ENCODE measurements around the gene UQCC2.

UQCC2 gene

DNA sequence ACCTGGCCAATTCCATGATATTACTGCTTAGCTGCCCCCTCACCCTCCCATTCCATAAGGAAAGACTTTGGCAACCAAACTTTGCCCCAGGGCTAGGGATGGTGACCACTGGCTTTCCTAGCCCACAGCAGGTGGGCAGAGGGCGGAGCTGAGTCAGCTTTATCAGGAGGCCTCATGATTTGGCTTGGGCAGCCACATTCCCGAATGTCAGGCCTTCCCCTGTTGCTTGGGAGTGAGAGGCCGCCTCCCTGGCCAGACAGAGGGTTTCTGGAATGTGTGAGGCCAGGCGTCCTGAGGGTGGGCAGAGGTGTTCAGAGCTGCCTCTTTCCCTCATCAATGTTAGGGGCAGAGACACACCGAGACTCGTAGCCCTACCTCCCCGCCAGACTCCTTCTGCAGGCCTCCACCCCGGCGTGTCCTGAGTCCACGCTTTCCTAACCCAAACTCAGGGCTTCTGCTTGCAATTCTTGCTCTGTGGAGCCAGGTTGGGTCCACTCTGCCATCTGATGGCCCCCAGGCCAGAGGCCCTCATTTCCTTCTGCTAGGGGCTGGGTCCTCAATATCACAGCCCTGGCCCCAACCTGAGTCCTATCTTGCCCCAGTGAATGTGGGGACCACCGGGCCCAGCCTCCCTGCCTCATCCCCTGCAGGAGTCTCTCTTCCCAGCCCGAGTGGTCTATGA is 19.3 kb downstream of the UQCC2 start:
- in situ Hi-C loops (cut with MboI; ENCODE audit: low sequenced_read_pairs): no loop called here

DNA sequence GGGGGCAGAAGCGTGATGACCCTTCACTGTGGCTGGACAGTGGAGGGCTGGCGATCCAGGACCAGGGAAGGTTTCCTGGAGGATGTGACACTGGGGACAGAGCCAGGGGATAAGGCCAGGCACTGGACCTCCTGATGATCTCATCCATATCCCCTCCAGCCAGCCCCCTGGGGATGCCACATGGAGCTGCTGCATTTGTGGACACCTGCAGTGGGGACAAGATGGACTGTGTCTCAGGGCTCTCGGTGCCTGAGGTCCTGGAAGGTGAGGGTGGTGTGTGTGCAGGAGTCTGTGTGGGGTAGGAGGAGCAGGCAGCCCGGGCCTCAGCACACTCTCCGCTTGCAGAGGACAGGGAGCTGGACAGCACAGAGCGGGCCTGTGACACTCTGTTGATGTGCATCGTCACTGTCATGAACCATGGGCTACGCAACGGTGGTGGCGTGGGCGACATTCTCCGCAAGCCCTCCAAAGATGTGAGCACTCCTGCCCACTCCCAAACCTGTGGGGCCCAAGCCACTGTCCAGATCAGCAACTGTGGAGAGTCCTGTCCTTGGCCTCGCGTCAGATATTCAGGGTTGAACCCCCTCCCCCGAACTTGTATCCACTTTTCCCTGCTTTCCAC is 19.9 kb downstream of the UQCC2 start:
- in situ Hi-C loops (cut with MboI; ENCODE audit: low sequenced_read_pairs): no loop called here

GRCh38 chr6:33690766-33691165 is 20.7 kb downstream of the UQCC2 start:
- in situ Hi-C loops (cut with MboI; ENCODE audit: low sequenced_read_pairs): no loop called here

- in situ Hi-C loops (cut with MboI; ENCODE audit: low sequenced_read_pairs): no loop called here
Observed at GRCh38 chr6:33689879-33690278, 21.6 kb downstream of the UQCC2 start.

GRCh38 chr6:33689148-33689494 is 22.4 kb downstream of the UQCC2 start:
- in situ Hi-C loops (cut with MboI; ENCODE audit: low sequenced_read_pairs): no loop called here

- in situ Hi-C loops (cut with MboI; ENCODE audit: low sequenced_read_pairs): no loop called here
Observed at GRCh38 chr6:33688451-33689147, 22.9 kb downstream of the UQCC2 start.

GRCh38 chr6:33688006-33688405 is 23.5 kb downstream of the UQCC2 start:
- in situ Hi-C loops (cut with MboI; ENCODE audit: low sequenced_read_pairs): no loop called here

DNA sequence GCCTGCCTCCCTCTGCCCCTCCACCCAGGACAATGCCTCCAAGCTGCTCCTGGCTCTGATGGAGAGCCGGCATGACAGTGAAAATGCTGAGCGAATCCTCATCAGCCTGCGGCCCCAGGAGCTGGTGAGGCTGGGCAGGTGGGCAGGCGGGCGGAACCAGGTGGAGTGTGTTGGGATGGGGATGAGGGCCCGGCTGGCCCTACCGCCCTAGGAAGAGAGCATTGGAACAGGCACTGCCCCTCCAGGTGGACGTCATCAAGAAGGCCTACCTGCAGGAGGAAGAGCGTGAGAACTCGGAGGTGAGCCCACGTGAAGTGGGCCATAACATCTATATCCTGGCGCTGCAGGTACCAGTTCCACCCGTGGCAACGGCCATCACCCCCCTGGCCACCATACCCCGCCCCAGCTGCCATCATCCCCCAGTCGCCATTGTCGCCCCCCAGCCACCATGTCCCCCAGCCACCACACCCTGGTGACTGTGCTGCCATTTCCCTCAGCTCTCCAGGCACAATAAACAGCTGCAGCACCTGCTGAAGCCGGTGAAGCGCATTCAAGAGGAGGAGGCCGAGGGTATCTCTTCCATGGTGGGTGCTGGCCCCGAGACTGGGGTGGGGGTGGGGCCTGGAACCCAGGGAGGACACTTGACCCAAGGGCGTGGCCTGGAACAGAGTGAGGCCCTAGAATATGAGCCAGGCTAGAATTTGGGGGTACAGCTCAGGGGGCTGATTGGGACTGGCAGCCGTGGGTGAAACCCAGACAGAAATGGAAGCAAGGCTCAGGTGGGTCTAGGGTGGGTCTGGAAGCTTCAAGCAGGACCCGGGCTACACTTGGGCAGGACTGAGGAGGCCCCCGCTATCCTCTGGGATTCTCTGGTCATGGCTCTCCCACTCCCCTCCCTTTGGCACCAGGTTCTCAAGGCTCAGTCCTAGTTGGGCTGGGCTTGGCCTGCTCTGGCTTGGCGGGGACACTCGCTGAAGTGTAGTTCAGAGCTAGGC is 24.2 kb downstream of the UQCC2 start:
- in situ Hi-C loops (cut with MboI; ENCODE audit: low sequenced_read_pairs): no loop called here

GRCh38 chr6:33686225-33686924 is 25.1 kb downstream of the UQCC2 start:
- in situ Hi-C loops (cut with MboI; ENCODE audit: low sequenced_read_pairs): no loop called here

- in situ Hi-C loops (cut with MboI; ENCODE audit: low sequenced_read_pairs): no loop called here
Observed at GRCh38 chr6:33685411-33686224, 25.9 kb downstream of the UQCC2 start.

- in situ Hi-C loops (cut with MboI; ENCODE audit: low sequenced_read_pairs): no loop called here
Observed at GRCh38 chr6:33684983-33685382, 26.5 kb downstream of the UQCC2 start.

- in situ Hi-C loops (cut with MboI; ENCODE audit: low sequenced_read_pairs): no loop called here
Observed at GRCh38 chr6:33684428-33684896, 27.0 kb downstream of the UQCC2 start.

- in situ Hi-C loops (cut with MboI; ENCODE audit: low sequenced_read_pairs): no loop called here
Observed at GRCh38 chr6:33683576-33684427, 27.7 kb downstream of the UQCC2 start.

- in situ Hi-C loops (cut with MboI; ENCODE audit: low sequenced_read_pairs): no loop called here
Observed at GRCh38 chr6:33683051-33683571, 28.4 kb downstream of the UQCC2 start.

DNA sequence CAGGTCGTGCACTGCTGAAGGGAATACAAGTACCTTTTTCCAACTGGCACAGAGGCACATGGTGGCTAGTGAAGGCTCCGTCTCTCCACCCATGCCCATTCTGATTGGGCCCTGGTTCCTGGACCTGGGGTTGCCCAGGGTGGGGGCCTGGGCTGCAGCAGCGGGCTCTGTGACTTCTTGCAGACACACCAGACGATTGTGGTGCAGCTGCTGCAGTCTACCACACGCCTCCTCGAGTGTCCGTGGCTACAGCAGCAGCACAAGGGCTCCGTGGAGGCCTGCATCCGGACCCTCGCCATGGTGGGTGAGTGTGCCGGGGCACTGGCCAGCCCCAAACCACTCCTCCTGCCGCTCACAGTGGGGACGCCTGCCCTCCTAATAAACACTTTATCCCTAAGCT is 29.2 kb downstream of the UQCC2 start:
- in situ Hi-C loops (cut with MboI; ENCODE audit: low sequenced_read_pairs): no loop called here

- in situ Hi-C loops (cut with MboI; ENCODE audit: low sequenced_read_pairs): no loop called here
Observed at GRCh38 chr6:33679761-33680160, 31.7 kb downstream of the UQCC2 start.

- in situ Hi-C loops (cut with MboI; ENCODE audit: low sequenced_read_pairs): no loop called here
Observed at GRCh38 chr6:33678932-33679490, 32.5 kb downstream of the UQCC2 start.

Measured in hTERT RPE-1 (cell line).